Trophoblast cell (in vitro differentiated cells and primary cell): ENCODE results near the gene NDE1. TPM values are rescaled to one million over a fixed set of nuclear protein-coding genes. Genes with fewer than 3 reads are reported as not detected.

Source experiments
- DNase-seq, 2 donors: peaks; one replicate each; pipeline ENCODE4 v3.0.0-alpha.2; 2016
- H2AFZ ChIP-seq: 2 replicates; pipeline ENCODE4 v1.6.1; 2013; ENCODE audit warnings: low read length, moderate library complexity, mild to moderate bottlenecking; ENCODE audit not compliant: insufficient read depth, poor library complexity
- H2AK5ac ChIP-seq: 2 replicates; pipeline ENCODE4 v1.6.1; 2013; ENCODE audit warnings: mild to moderate bottlenecking, low read length
- H2BK120ac ChIP-seq: 2 replicates; pipeline ENCODE4 v1.6.1; 2013; ENCODE audit warnings: low read length, mild to moderate bottlenecking, moderate library complexity; ENCODE audit not compliant: insufficient read depth, poor library complexity
- H2BK12ac ChIP-seq: 2 replicates; pipeline ENCODE4 v1.6.1; 2013; ENCODE audit warnings: mild to moderate bottlenecking, low read length, moderate library complexity
- H2BK5ac ChIP-seq: 2 replicates; pipeline ENCODE4 v1.6.1; 2013; ENCODE audit warnings: low read length, low read depth, moderate library complexity, mild to moderate bottlenecking; ENCODE audit not compliant: poor library complexity
- H3K14ac ChIP-seq: 2 replicates; pipeline ENCODE4 v1.6.1; 2013; ENCODE audit warnings: mild to moderate bottlenecking, low read length
- H3K18ac ChIP-seq: 2 replicates; pipeline ENCODE4 v1.6.1; 2013; ENCODE audit warnings: mild to moderate bottlenecking, low read length
- H3K23ac ChIP-seq: 2 replicates; pipeline ENCODE4 v1.6.1; 2013; ENCODE audit warnings: low read length
- H3K27ac ChIP-seq: 2 replicates; pipeline ENCODE4 v1.5.1; 2013; ENCODE audit warnings: low read depth, mild to moderate bottlenecking, inconsistent platforms, low read length, moderate library complexity
- H3K27me3 ChIP-seq: 2 replicates; pipeline ENCODE4 v1.6.1; 2013; ENCODE audit warnings: inconsistent platforms, mild to moderate bottlenecking, low read length, moderate library complexity; ENCODE audit not compliant: insufficient read depth
- H3K36me3 ChIP-seq, 2 experiments: 1 replicate in 1 of 2; 2 replicates in 1 of 2; pipeline ENCODE4 v1.6.1; 2013; ENCODE audit warnings: low read length in 2 of 2, mild to moderate bottlenecking in 2 of 2, moderate library complexity in 1 of 2; ENCODE audit not compliant: insufficient read depth in 2 of 2, control insufficient read depth in 1 of 2
- H3K4ac ChIP-seq: 2 replicates; pipeline ENCODE4 v1.6.1; 2013; ENCODE audit warnings: low read depth, mild to moderate bottlenecking, low read length, moderate library complexity
- H3K4me1 ChIP-seq, 2 experiments: 1 replicate in 1 of 2; 2 replicates in 1 of 2; pipeline ENCODE4 v1.6.1; 2013; ENCODE audit warnings: low read length in 2 of 2, mild to moderate bottlenecking in 2 of 2, moderate library complexity in 1 of 2; ENCODE audit not compliant: insufficient read depth in 2 of 2, control insufficient read depth in 1 of 2
- H3K4me2 ChIP-seq: 2 replicates; pipeline ENCODE4 v1.6.1; 2013; ENCODE audit warnings: inconsistent platforms, mild to moderate bottlenecking, low read length, moderate library complexity
- H3K4me3 ChIP-seq: 2 replicates; pipeline ENCODE4 v1.5.1; 2013; ENCODE audit warnings: mild to moderate bottlenecking, low read depth, low read length, inconsistent platforms
- H3K79me1 ChIP-seq: one replicate; pipeline ENCODE4 v1.6.1; 2013; ENCODE audit warnings: low read length
- H3K79me2 ChIP-seq: 2 replicates; pipeline ENCODE4 v1.6.1; 2013; ENCODE audit warnings: low read length, mild to moderate bottlenecking; ENCODE audit not compliant: control insufficient read depth, insufficient read depth, poor library complexity
- H3K9ac ChIP-seq: 2 replicates; pipeline ENCODE4 v1.6.1; 2013; ENCODE audit warnings: mild to moderate bottlenecking, low read length
- H3K9me3 ChIP-seq: 2 replicates; pipeline ENCODE4 v1.6.1; 2013; ENCODE audit warnings: low read depth, mild to moderate bottlenecking, control low read depth, inconsistent platforms, low read length; ENCODE audit not compliant: insufficient read depth
- H4K12ac ChIP-seq: 2 replicates; pipeline ENCODE4 v1.6.1; 2013; ENCODE audit warnings: low read depth, mild to moderate bottlenecking, low read length, moderate library complexity
- H4K8ac ChIP-seq: 2 replicates; pipeline ENCODE4 v1.6.1; 2013; ENCODE audit warnings: low read depth, mild to moderate bottlenecking, low read length, moderate library complexity
- H4K91ac ChIP-seq: one replicate; pipeline ENCODE4 v1.6.1; 2013; ENCODE audit warnings: low read depth, mild to moderate bottlenecking, low read length, moderate library complexity
- WGBS: extraction: QIAGEN DNeasy Blood & Tissue Kit; methylation state at CpG from one replicate; pipeline ENCODE4 v1.1.7; 2013; ENCODE audit warnings: missing lambda C conversion rate; ENCODE audit not compliant: insufficient read length, insufficient coverage; ENCODE audit errors: extremely low coverage; 5-methylcytosine and 5-hydroxymethylcytosine counted together
- polyA plus RNA-seq: library from polyadenylated mRNA; stranded (reverse); fragments of 200-250 nt; gene quantifications from 2 replicates; pipeline ENCODE4 v1.2.3, GENCODE V29; 2013

The NDE1 gene, protein sequence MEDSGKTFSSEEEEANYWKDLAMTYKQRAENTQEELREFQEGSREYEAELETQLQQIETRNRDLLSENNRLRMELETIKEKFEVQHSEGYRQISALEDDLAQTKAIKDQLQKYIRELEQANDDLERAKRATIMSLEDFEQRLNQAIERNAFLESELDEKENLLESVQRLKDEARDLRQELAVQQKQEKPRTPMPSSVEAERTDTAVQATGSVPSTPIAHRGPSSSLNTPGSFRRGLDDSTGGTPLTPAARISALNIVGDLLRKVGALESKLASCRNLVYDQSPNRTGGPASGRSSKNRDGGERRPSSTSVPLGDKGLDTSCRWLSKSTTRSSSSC
- polyA plus RNA-seq, result 24.0 and 27.2 TPM in 2 replicates

DNA sequence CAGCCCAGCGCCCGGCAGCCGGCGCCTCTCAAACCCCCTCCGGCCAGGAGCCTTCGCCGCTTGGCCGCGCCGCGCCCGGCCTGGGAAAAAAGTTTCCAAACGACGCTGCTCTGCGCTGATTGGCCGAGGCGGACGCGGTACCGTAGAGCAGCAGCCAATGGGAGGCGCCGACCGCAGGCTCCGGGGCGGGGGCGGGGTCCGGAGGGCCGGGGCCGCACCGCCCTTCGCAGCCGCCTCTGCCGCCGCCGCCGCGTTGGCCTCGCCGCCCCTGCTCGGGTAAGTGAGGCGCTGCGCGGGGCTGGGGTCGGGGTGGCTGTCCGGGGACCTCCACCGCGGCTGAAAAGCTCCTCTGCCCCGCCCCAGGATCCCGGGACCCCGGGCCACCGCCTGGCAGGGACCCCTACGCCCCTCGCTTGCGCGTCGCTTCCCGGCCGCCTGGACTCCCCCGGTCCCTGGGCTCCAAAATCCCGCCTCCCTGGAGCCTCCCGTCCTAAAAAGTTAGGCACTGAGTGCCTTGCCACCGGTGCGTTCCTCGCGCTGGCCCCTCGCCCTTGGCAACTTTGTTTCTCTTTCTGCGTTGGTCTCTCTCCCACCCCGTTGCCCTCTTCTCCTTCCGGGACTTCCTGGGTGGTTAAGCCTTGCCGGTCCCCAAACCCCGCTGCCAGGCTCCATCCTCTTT lies at the start of gene NDE1:
NDE1 (plus strand) TSS at position 227 of the 679 bp plus-strand sequence. CDS start 14,534 bp downstream, outside the sequence.
- Histone ChIP-seq H3K23ac (no peak within 1 kb of the TSS), H3K9ac (peak within 1 kb of the TSS; percentile 92), H3K36me3 (no peaks in the 10 kb centered on the region), H3K4ac (peak within 1 kb of the TSS; percentile 44), H4K91ac (peak within 1 kb of the TSS; percentile 79), H4K12ac (peak within 1 kb of the TSS; percentile 78), H3K27me3 (no peaks in the 10 kb centered on the region), H4K8ac (peak within 1 kb of the TSS; percentile 64), H3K9me3 (no peaks in the 10 kb centered on the region), H2AFZ (peak within 1 kb of the TSS; percentile 86), H2AK5ac (peak within 1 kb of the TSS; percentile 34), H2BK12ac (no peak within 1 kb of the TSS), H3K18ac (peak within 1 kb of the TSS; percentile 27), H3K4me3 (peak within 1 kb of the TSS; percentile 86), H3K79me2 (peaks cover 2% of the 10 kb centered on the region), H2BK5ac (peak within 1 kb of the TSS; percentile 67), H3K4me2 (peak within 1 kb of the TSS; percentile 87), H3K14ac (peak within 1 kb of the TSS; percentile 43), H2BK120ac (peak within 1 kb of the TSS; percentile 35), H3K79me1 (peaks cover 3% of the 10 kb centered on the region), H3K4me1 (peaks cover 0 to 2% of the 10 kb centered on the region in 2 experiments), H3K27ac (no peak within 1 kb of the TSS)
- DNase-seq, result peak; percentile 93 to 97
- no CpG with 5 or more reads among the region's 71 CpGs for WGBS

DNA sequence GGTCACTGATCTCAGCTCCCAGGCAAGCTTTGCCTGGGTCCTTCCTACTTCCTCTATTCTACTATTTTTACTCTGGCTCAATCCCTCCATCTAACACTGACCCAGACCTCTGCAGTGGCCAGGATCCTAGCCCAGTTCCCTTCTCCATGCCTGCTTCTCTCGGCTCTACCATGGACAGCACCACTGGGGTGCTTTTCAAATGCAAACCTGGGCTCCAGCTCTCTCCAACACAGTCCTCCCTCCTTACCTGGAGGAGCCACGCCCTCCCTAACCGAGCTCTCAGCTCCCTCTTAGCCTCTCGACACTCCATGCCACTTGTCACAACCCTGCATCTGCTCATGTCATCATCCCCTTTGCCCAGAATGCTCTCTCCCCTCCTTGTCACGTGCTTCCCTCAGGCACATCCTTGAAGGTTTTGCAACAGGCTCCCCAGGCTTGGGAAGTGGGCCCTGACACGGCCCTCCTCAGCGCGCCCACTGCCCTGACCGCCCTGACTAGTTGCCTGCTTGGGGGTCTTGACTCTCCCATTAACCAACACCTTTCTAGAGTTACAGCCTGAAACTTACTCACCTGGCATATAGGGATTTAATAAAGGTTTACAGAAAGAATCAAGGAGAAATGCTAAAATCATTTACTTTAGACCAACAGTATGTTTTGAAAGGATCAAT lies 48.7 kb upstream of the NDE1 start:
- H3K9ac ChIP-seq, result no peak overlapping the region
- H3K27me3 ChIP-seq, result no peaks in the 10 kb centered on the region
- no peak overlapping the region for H2AK5ac ChIP-seq
- H3K14ac ChIP-seq, result no peak overlapping the region
- peaks cover 43 to 66% of the 10 kb centered on the region in 2 experiments for H3K36me3 ChIP-seq
- no peak overlapping the region for H3K4ac ChIP-seq
- H3K18ac ChIP-seq, result no peak overlapping the region
- no peak overlapping the region for H2BK5ac ChIP-seq
- no peaks in the 10 kb centered on the region for H3K79me2 ChIP-seq
- H3K4me2 ChIP-seq, result no peak overlapping the region
- H2BK12ac ChIP-seq, result no peak overlapping the region
- H3K4me1 ChIP-seq, result peaks cover 0 to 2% of the 10 kb centered on the region in 2 experiments
- H2AFZ ChIP-seq, result no peak overlapping the region
- H2BK120ac ChIP-seq, result no peak overlapping the region
- H3K27ac ChIP-seq, result no peak overlapping the region
- H3K23ac ChIP-seq, result no peak overlapping the region
- no peak overlapping the region for H4K91ac ChIP-seq
- WGBS, result no CpG with 5 or more reads among the region's 9 CpGs
- no peak overlapping the region for H4K8ac ChIP-seq
- H4K12ac ChIP-seq, result no peak overlapping the region
- peak in 1 of 2 donors; percentile 64 for DNase-seq
- H3K4me3 ChIP-seq, result no peak overlapping the region
- no peaks in the 10 kb centered on the region for H3K79me1 ChIP-seq
- H3K9me3 ChIP-seq, result peaks cover 2% of the 10 kb centered on the region

DNA sequence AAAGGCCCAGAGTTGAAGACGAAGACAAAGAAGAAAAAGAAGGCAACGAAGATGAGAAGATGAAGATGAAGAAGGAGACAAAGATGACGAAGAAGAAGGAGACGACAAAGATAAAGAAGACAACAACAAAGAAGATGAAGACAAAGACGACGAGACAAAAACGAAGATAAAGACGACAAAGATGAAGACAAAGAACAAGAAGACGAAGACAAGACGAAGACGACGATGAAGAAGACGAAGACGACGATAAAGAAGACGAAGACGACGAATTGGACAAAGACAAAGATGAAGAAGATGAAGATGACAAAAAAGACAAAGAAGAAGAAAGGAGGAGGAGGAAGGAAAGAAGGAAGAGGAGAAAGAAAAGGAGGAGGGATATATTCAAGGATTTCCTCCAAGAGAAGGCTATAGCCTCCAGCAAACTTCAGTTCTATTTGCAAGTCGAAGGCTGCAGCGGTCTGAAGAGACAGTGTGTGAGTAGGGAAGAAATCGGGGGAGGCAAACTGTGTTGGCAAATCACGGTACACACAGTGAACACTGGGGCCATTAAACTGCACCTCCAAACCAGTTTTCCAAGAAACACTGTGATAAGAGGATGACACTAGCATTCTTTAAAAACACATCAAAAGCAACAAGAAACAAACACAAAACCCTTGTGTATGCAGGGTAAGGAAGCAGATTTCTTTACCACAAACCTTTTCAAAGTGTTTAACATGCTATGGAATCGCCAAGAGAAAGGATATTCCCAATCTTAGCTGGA lies 47.6 kb upstream of the NDE1 start:
- Histone ChIP-seq H3K14ac (no peak overlapping the region), H3K9ac (no peak overlapping the region), H3K18ac (no peak overlapping the region), H3K9me3 (peaks cover under 1% of the 10 kb centered on the region), H3K4me1 (peaks cover 0 to 2% of the 10 kb centered on the region in 2 experiments), H3K27ac (no peak overlapping the region), H4K8ac (no peak overlapping the region), H3K4me3 (no peak overlapping the region), H2AK5ac (no peak overlapping the region), H3K4ac (no peak overlapping the region), H2BK120ac (no peak overlapping the region), H4K91ac (no peak overlapping the region), H2AFZ (no peak overlapping the region), H3K27me3 (no peaks in the 10 kb centered on the region), H3K79me1 (no peaks in the 10 kb centered on the region), H4K12ac (no peak overlapping the region), H3K79me2 (no peaks in the 10 kb centered on the region), H3K36me3 (peaks cover 44 to 66% of the 10 kb centered on the region in 2 experiments), H2BK12ac (no peak overlapping the region), H3K23ac (no peak overlapping the region), H2BK5ac (no peak overlapping the region), H3K4me2 (no peak overlapping the region)
- DNase-seq, result no peak
- WGBS, result 100% methylated on average over 11 of the region's 23 CpGs
